CD8-positive, alpha-beta memory T cell (primary cell): ENCODE data around the gene HSD11B1L. TPM values are rescaled to one million over a fixed set of nuclear protein-coding genes. Genes with fewer than 3 reads are reported as not detected.

Source experiments
- CTCF ChIA-PET: fragments of 350-600 bp; sonication (Branson Sonifier 250); formaldehyde crosslinking; loops from one replicate; lab custom pipeline; 2021; ENCODE audit warnings: antibody characterized with exemption; lab: Charles Lee
- POLR2A ChIA-PET: fragments of 350-600 bp; sonication (Branson Sonifier 250); formaldehyde crosslinking; loops from one replicate; lab custom pipeline; 2021; ENCODE audit warnings: antibody characterized with exemption; lab: Charles Lee
- DNase-seq, 5 donors: peaks; one replicate each; pipeline versions ENCODE4 v3.0.0 to v3.0.0-alpha.2; 2020 to 2022; ENCODE audit warnings: mixed read lengths in 1 of 5
- H3K27ac ChIP-seq: one replicate; pipeline ENCODE4 v1.7.0; 2013; ENCODE audit warnings: low read depth, mild to moderate bottlenecking, low read length, moderate library complexity
- H3K27me3 ChIP-seq: 2 replicates; pipeline ENCODE4 v1.7.0; 2013; ENCODE audit warnings: low read length, mild to moderate bottlenecking; ENCODE audit not compliant: insufficient read depth, poor library complexity, severe bottlenecking
- H3K36me3 ChIP-seq: 2 replicates; pipeline ENCODE4 v1.7.0; 2013; ENCODE audit warnings: mild to moderate bottlenecking, low read length, moderate library complexity; ENCODE audit not compliant: insufficient read depth
- H3K4me1 ChIP-seq: 2 replicates; pipeline ENCODE4 v1.7.0; 2013; ENCODE audit warnings: mild to moderate bottlenecking, low read length, moderate library complexity; ENCODE audit not compliant: insufficient read depth
- H3K4me3 ChIP-seq: 2 replicates; pipeline ENCODE4 v1.7.0; 2013; ENCODE audit warnings: mild to moderate bottlenecking, low read length
- H3K9me3 ChIP-seq: 2 replicates; pipeline ENCODE4 v1.7.0; 2013; ENCODE audit warnings: mild to moderate bottlenecking, low read length
- H3K27ac Mint-ChIP-seq, 8 donors: one replicate each; pipeline ENCODE4 v1.8.0; 2020 to 2021; ENCODE audit warnings: mixed read lengths in 8 of 8, mild to moderate bottlenecking in 6 of 8, inconsistent platforms in 3 of 8, moderate library complexity in 3 of 8
- H3K27me3 Mint-ChIP-seq, 2 donors: one replicate each; pipeline ENCODE4 v1.8.0; 2020 to 2021; ENCODE audit warnings: mixed read lengths in 2 of 2, mild to moderate bottlenecking in 1 of 2, moderate library complexity in 1 of 2
- H3K36me3 Mint-ChIP-seq, 3 donors: one replicate each; pipeline ENCODE4 v1.8.0; 2020 to 2021; ENCODE audit warnings: mixed read lengths in 3 of 3, inconsistent platforms in 1 of 3, mild to moderate bottlenecking in 1 of 3
- H3K4me1 Mint-ChIP-seq, 3 donors: one replicate each; pipeline ENCODE4 v1.8.0; 2020 to 2021; ENCODE audit warnings: mixed read lengths in 3 of 3, inconsistent platforms in 1 of 3, mild to moderate bottlenecking in 1 of 3
- H3K4me3 Mint-ChIP-seq, 7 donors: one replicate each; pipeline ENCODE4 v1.8.0; 2020 to 2021; ENCODE audit warnings: mixed read lengths in 7 of 7, mild to moderate bottlenecking in 6 of 7, moderate library complexity in 4 of 7, inconsistent platforms in 2 of 7
- H3K9me3 Mint-ChIP-seq, 5 donors: one replicate each; pipeline ENCODE4 v1.8.0; 2020 to 2022; ENCODE audit warnings: mixed read lengths in 5 of 5, mild to moderate bottlenecking in 3 of 5, moderate library complexity in 2 of 5, inconsistent platforms in 1 of 5
- polyA plus RNA-seq: library from polyadenylated mRNA; unstranded; fragments of 300-500 nt; fragmentation: Illumina TruSeq; gene quantifications from one replicate; pipeline ENCODE4 v1.2.3, GENCODE V29; 2021
- total RNA-seq, 2 experiments: library from RNA; stranded (reverse); gene quantifications; one replicate each; pipeline ENCODE4 v1.2.3, GENCODE V29; 2021

Gene HSD11B1L
- total and polyA plus RNA-seq, 3 experiments from 2014 or later = 1.4 to 4.0 (median 2.3) TPM

DNA sequence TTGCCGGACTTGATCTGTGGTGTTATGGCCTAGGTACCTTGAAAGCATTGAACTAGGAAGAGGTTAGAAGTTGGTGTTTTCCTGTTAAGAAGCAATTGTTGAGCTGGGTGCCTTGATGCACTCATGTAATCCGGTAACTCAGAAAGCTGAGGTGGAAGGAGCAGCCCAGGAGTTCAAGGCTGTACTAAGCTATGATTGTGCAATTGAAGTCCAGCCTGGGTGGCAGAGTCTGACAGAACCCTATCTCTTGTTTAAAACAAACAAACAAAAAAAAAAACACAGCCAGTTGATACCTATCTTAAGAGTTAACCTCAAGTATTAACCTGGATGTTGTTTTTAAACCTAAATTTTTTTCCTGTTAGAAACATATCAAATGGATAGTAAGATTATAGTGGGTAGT lies 38.6 kb upstream of the HSD11B1L start:
- no peaks in the 10 kb centered on the region for H3K9me3 Mint-ChIP-seq
- Histone ChIP-seq H3K9me3 (no peaks in the 10 kb centered on the region), H3K27ac (no peak overlapping the region), H3K36me3 (peaks cover 50% of the 10 kb centered on the region), H3K27me3 (no peaks in the 10 kb centered on the region), H3K4me1 (peaks cover 3% of the 10 kb centered on the region), H3K4me3 (no peak overlapping the region)
- ChIA-PET CTCF (no interaction called here), POLR2A (no interaction called here)
- no peak overlapping the region for H3K4me3 Mint-ChIP-seq
- peaks cover 4 to 77% (median 19%) of the 10 kb centered on the region in 3 donors for H3K36me3 Mint-ChIP-seq
- peaks cover 0 to 2% of the 10 kb centered on the region in 2 donors for H3K27me3 Mint-ChIP-seq
- H3K4me1 Mint-ChIP-seq = peaks cover 47 to 64% (median 49%) of the 10 kb centered on the region in 3 donors
- H3K27ac Mint-ChIP-seq = peak overlapping the region in 2 of 8 donors; percentile 33 to 76
- DNase-seq = no peak

DNA sequence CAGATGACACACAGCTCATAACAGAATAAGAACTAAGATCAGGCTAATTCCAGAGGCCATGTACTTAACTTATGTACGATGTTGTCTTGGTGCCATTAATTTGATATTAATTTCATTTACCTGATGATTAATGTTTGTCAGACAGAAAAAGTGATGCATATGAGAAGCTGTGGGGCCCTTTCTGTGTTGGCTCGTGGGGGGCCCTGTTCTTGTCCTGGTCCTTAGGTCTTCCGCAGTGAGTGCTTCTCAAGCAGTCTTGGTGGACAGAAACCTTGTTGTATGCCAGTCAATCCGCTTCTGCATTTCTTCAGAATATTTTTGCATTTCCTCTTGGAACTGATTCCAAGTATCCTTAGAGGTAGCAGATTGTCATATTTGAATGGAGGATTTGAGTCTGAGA lies 37.8 kb upstream of the HSD11B1L start:
- Mint-ChIP-seq H3K9me3 (no peaks in the 10 kb centered on the region), H3K27ac (no peak overlapping the region), H3K4me3 (no peak overlapping the region), H3K4me1 (peaks cover 41 to 57% (median 43%) of the 10 kb centered on the region in 3 donors), H3K27me3 (peaks cover 0 to 3% of the 10 kb centered on the region in 2 donors), H3K36me3 (peaks cover 4 to 79% (median 24%) of the 10 kb centered on the region in 3 donors)
- Histone ChIP-seq H3K9me3 (no peaks in the 10 kb centered on the region), H3K36me3 (peaks cover 59% of the 10 kb centered on the region), H3K27ac (no peak overlapping the region), H3K4me3 (no peak overlapping the region), H3K4me1 (peaks cover 3% of the 10 kb centered on the region), H3K27me3 (no peaks in the 10 kb centered on the region)
- ChIA-PET POLR2A (no interaction called here), CTCF (no interaction called here)
- no peak for DNase-seq

DNA sequence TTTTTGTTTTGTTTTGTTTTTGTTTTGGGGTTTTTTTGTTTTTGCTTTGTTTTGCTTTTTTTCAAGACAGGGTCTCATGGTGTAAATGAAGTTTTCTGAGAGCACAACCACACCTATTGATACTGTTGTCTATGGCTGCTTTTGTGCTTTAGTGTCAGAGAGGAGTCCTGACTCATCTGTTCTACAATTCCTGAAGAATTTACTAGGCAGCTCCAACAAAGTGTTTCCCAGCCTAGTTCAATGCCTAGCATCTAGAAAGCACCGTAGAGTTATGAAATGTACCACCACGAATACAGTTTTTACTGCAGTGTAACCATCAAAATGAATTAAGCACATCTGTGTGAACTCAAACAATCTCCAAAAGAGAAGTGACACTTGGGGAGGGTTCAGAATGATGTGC lies 36.8 kb upstream of the HSD11B1L start:
- no peaks in the 10 kb centered on the region for H3K9me3 Mint-ChIP-seq
- DNase-seq = no peak
- H3K27me3 Mint-ChIP-seq = peaks cover 0 to 3% of the 10 kb centered on the region in 2 donors
- no peak overlapping the region for H3K4me3 ChIP-seq
- H3K9me3 ChIP-seq = no peaks in the 10 kb centered on the region
- H3K4me1 Mint-ChIP-seq = peaks cover 40 to 56% (median 41%) of the 10 kb centered on the region in 3 donors
- H3K27ac ChIP-seq = no peak overlapping the region
- peaks cover 62% of the 10 kb centered on the region for H3K36me3 ChIP-seq
- peak overlapping the region in 3 of 8 donors; percentile 17 to 94 (median 77) for H3K27ac Mint-ChIP-seq
- H3K4me1 ChIP-seq = peaks cover 3% of the 10 kb centered on the region
- no peak overlapping the region for H3K4me3 Mint-ChIP-seq
- POLR2A ChIA-PET = interaction anchor here (0.6 kb wide), 1 partner anchor 465 kb away, joined by 3 read pairs; no protein-coding TSS in a partner anchor
- CTCF ChIA-PET = no interaction called here
- no peaks in the 10 kb centered on the region for H3K27me3 ChIP-seq
- H3K36me3 Mint-ChIP-seq = peaks cover 4 to 83% (median 28%) of the 10 kb centered on the region in 3 donors

DNA sequence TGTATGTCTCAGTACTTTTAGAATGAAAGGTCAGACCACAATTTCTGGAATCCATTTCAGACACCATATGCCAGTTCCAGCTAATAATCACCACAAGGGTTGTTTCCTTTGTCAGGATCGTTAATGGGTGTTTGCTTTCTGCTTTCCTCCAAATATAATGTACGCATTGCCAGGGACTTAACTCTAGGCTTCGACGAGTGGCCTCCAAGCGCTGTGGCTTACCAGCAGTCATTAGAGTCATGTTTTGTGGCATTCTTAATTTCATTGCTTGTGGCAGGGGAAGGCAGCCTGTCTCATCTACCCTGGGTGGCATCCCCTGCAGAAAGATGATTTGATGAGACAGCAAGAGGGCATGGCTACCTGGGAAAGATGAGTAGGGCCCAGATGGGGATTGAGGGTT lies 35.4 kb upstream of the HSD11B1L start:
- CTCF ChIA-PET = no interaction called here
- H3K4me3 Mint-ChIP-seq = no peak overlapping the region
- H3K27ac Mint-ChIP-seq = peak overlapping the region in 4 of 8 donors; percentile 18 to 60 (median 34)
- peaks cover 4 to 87% (median 36%) of the 10 kb centered on the region in 3 donors for H3K36me3 Mint-ChIP-seq
- peaks cover 36 to 48% (median 37%) of the 10 kb centered on the region in 3 donors for H3K4me1 Mint-ChIP-seq
- no peak overlapping the region for H3K4me3 ChIP-seq
- no peaks in the 10 kb centered on the region for H3K9me3 ChIP-seq
- H3K27ac ChIP-seq = no peak overlapping the region
- H3K4me1 ChIP-seq = no peaks in the 10 kb centered on the region
- POLR2A ChIA-PET = no interaction called here
- peaks cover 0 to 3% of the 10 kb centered on the region in 2 donors for H3K27me3 Mint-ChIP-seq
- H3K27me3 ChIP-seq = no peaks in the 10 kb centered on the region
- peaks cover 70% of the 10 kb centered on the region for H3K36me3 ChIP-seq
- DNase-seq = no peak
- H3K9me3 Mint-ChIP-seq = no peaks in the 10 kb centered on the region

DNA sequence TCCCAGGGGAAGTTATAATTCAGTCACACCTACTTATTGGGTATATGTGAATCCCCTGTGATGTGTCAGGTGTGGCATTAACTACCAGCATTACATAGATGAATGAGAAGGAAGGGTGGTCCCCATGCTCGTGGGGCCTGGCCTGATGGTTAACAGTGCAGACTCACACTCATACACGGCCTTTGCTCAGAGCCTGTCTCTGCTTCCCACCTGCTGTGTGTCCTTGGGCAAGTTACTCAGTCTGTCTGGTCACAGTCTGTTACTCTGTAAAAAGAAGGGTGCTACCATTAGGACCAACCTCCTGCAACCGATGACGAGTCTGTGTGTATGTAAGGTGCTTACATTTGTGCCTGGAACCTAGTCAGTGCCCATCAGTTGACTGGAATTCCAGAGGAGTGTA lies 34.1 kb upstream of the HSD11B1L start:
- Mint-ChIP-seq H3K4me1 (peaks cover 30 to 43% (median 32%) of the 10 kb centered on the region in 3 donors), H3K27me3 (peaks cover 0 to 2% of the 10 kb centered on the region in 2 donors), H3K27ac (peak overlapping the region in 3 of 8 donors; percentile 6 to 77 (median 61)), H3K4me3 (no peak overlapping the region), H3K9me3 (no peaks in the 10 kb centered on the region), H3K36me3 (peaks cover 4 to 92% (median 32%) of the 10 kb centered on the region in 3 donors)
- H3K27ac ChIP-seq = no peak overlapping the region
- POLR2A ChIA-PET = no interaction called here
- no peaks in the 10 kb centered on the region for H3K9me3 ChIP-seq
- H3K4me3 ChIP-seq = no peak overlapping the region
- DNase-seq = no peak
- no peaks in the 10 kb centered on the region for H3K4me1 ChIP-seq
- CTCF ChIA-PET = no interaction called here
- H3K36me3 ChIP-seq = peaks cover 78% of the 10 kb centered on the region
- H3K27me3 ChIP-seq = no peaks in the 10 kb centered on the region

DNA sequence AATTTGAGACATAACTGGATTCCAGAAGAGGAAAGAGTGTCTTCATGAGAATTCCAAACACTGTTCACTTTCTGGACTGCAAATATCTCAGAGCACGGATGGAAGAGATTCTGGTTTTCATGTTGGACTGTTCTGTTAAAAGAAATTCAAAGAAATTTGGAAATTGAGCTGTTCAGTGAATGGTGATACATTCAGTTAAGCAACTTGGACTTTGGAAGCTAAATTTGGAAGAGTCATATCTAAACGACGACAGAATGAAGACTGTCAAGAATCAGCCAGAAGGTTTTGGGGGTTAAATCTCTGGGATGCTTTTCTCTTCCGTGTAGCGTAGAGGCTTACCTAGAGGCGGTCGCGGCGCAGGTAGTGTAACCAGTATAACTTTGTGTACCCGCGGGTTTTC lies 32.4 kb upstream of the HSD11B1L start:
- no peaks in the 10 kb centered on the region for H3K9me3 Mint-ChIP-seq
- no peak overlapping the region for H3K4me3 ChIP-seq
- peak overlapping the region in 1 of 8 donors; percentile 58 for H3K27ac Mint-ChIP-seq
- POLR2A ChIA-PET = no interaction called here
- H3K27me3 Mint-ChIP-seq = peaks cover 0 to 2% of the 10 kb centered on the region in 2 donors
- H3K4me1 Mint-ChIP-seq = peaks cover 23 to 28% (median 24%) of the 10 kb centered on the region in 3 donors
- no peak for DNase-seq
- no peak overlapping the region for H3K4me3 Mint-ChIP-seq
- no peak overlapping the region for H3K27ac ChIP-seq
- H3K36me3 ChIP-seq = peaks cover 73% of the 10 kb centered on the region
- no peaks in the 10 kb centered on the region for H3K9me3 ChIP-seq
- peaks cover 4 to 93% (median 38%) of the 10 kb centered on the region in 3 donors for H3K36me3 Mint-ChIP-seq
- H3K4me1 ChIP-seq = no peaks in the 10 kb centered on the region
- H3K27me3 ChIP-seq = no peaks in the 10 kb centered on the region
- CTCF ChIA-PET = no interaction called here

DNA sequence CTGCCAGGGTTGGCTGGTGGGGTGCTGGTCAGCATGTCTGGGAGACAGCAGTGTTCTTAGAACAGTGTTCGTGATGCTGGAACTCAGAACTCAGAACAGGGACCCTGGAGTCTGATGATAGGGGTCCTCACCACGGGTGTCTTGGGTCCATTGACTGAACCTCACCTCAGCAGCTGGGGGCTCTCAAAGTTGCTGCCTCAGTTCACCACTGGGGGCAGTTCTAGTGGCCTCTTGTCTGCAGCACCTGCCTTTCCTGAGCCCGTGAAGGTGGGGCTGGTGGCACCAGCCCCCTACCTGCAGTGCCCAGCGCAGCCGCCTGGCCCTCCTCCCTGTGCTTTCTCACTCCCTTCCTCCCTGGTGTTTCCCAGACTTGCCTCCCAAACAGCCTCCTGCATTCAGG lies 29.5 kb upstream of the HSD11B1L start:
- H3K27me3 ChIP-seq = no peaks in the 10 kb centered on the region
- ChIA-PET CTCF (no interaction called here), POLR2A (no interaction called here)
- H3K4me1 ChIP-seq = no peaks in the 10 kb centered on the region
- DNase-seq = no peak
- Mint-ChIP-seq H3K27ac (no peak overlapping the region), H3K9me3 (no peaks in the 10 kb centered on the region), H3K4me1 (peaks cover 4 to 6% (median 5%) of the 10 kb centered on the region in 3 donors), H3K4me3 (no peak overlapping the region), H3K27me3 (peaks cover 0 to 2% of the 10 kb centered on the region in 2 donors), H3K36me3 (peaks cover 0 to 91% (median 39%) of the 10 kb centered on the region in 3 donors)
- no peaks in the 10 kb centered on the region for H3K9me3 ChIP-seq
- no peak overlapping the region for H3K27ac ChIP-seq
- H3K4me3 ChIP-seq = no peak overlapping the region
- H3K36me3 ChIP-seq = peaks cover 72% of the 10 kb centered on the region

DNA sequence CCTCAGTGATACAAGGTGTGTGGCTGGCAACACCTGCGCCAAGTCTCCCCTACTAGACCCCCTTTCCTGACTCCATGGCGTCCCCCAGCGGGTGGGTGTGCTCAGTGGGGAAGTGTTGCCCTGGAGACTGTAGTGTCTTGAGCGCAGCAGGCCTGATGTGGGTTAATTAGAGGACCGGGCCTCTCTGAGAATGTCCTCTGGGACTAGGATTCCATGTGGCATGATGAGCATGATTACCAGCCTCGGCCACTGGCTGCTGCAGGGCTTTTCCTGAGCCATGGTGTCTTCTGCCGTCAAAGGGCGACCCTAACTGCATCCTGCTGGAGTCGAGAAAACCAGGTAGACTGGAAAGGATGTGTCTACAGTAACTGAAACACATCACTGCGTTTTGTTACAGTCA lies 28.6 kb upstream of the HSD11B1L start:
- peaks cover 0 to 2% (median under 1%) of the 10 kb centered on the region in 3 donors for H3K4me1 Mint-ChIP-seq
- Histone ChIP-seq H3K4me1 (no peaks in the 10 kb centered on the region), H3K27me3 (no peaks in the 10 kb centered on the region)

More for the DNA sequence above, 28.6 kb upstream of the HSD11B1L start:
- CTCF ChIA-PET = no interaction called here
- Histone ChIP-seq H3K4me3 (no peak overlapping the region), H3K9me3 (no peaks in the 10 kb centered on the region), H3K36me3 (peaks cover 68% of the 10 kb centered on the region), H3K27ac (no peak overlapping the region)
- no peak for DNase-seq
- peaks cover 0 to under 1% of the 10 kb centered on the region in 2 donors for H3K27me3 Mint-ChIP-seq
- POLR2A ChIA-PET = no interaction called here
- no peaks in the 10 kb centered on the region for H3K9me3 Mint-ChIP-seq
- H3K36me3 Mint-ChIP-seq = peaks cover 0 to 90% (median 34%) of the 10 kb centered on the region in 3 donors
- H3K27ac Mint-ChIP-seq = no peak overlapping the region
- H3K4me3 Mint-ChIP-seq = no peak overlapping the region
